ENCODE measurements around the gene EYA2. TPM values are rescaled to one million over a fixed set of nuclear protein-coding genes. Genes with fewer than 3 reads are reported as not detected.

EYA2 gene
- polyA plus RNA-seq, 3 donors: 0.04 to 0.16 TPM; not detected in 1

DNA sequence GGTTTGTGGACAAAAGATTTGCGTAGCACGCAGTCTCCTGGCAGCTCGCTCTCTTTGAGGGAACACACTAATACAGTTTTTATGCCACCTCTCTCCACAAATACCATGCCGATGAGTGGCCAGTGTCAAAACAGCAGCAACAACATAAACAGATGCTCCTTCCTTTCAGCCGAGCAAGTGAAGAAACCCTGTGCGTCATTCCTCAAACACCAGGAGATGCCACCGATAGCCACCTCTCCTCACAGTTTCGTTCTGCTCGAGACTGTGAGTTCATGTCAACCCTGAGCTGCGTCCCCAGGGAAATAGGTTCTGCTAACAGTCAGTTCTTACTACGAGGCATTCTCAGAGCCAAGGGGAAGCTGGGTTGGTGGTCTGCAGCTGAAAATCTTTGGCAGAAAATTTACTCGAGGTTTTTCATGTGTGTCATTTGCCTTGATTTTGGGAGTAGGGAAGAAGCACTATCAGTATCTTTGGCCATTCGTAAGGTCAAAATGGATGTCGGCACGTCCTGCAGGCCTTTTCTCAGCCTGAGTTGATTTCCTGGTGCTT is 59.9 kb downstream of the EYA2 start:
- H3K27me3 ChIP-seq (ENCODE audit: control insufficient read depth in 2 of 2, insufficient read depth in 2 of 2, low read length in 2 of 2): no peaks in the 10 kb centered on the region
- no peaks in the 10 kb centered on the region for H3K36me3 ChIP-seq (replicated peaks in 1 of 2; ENCODE audit: control insufficient read depth in 1 of 2, insufficient read depth in 2 of 2, low read length in 2 of 2)
- DNase-seq: no peak
- Mint-ChIP-seq H3K36me3 (no peaks in the 10 kb centered on the region), H3K27me3 (ENCODE audit: low read depth in 3 of 3) (peaks cover 3 to 5% (median 4%) of the 10 kb centered on the region in 3 donors), H3K9me3 (peaks cover 0 to 10% (median 4%) of the 10 kb centered on the region in 7 donors), H3K4me3 (no peak overlapping the region), H3K27ac (no peak overlapping the region), H3K4me1 (no peaks in the 10 kb centered on the region)
- no peak overlapping the region for H3K4me3 ChIP-seq (replicated peaks in 1 of 3; ENCODE audit: low read depth in 2 of 3, low read length in 3 of 3)
- 82% methylated on average over 10 of the region's 15 CpGs for WGBS (ENCODE audit: insufficient coverage)
- no peak for TF ChIP-seq CTCF (IDR thresholded peaks at IDR 0.05)
- H2AFZ ChIP-seq (ENCODE audit: insufficient read depth, low read depth, low read length, poor library complexity, severe bottlenecking): no peak overlapping the region
- no peak overlapping the region for H3K27ac ChIP-seq (ENCODE audit: low read depth in 1 of 2, low read length in 2 of 2)
- H3K9me3 ChIP-seq (replicated peaks in 1 of 2; ENCODE audit: control insufficient read depth in 1 of 2, insufficient read depth in 1 of 2, low read length in 2 of 2): peaks cover 4 to 6% of the 10 kb centered on the region in 2 donors
- no peaks in the 10 kb centered on the region for H3K4me1 ChIP-seq (ENCODE audit: control insufficient read depth in 1 of 2, insufficient read depth in 2 of 2, low read length in 2 of 2)
- no peak overlapping the region for H3K4me2 ChIP-seq (replicated peaks; ENCODE audit: extremely low read depth, low read length, poor library complexity, severe bottlenecking)
- H4K20me1 ChIP-seq (ENCODE audit: insufficient read depth, low read length): no peaks in the 10 kb centered on the region
- no peak overlapping the region for H3K9ac ChIP-seq (ENCODE audit: insufficient read depth, low read length, poor library complexity, severe bottlenecking)
- intact Hi-C loops (cut with micrococcal nuclease): no loop called here
- H3K79me2 ChIP-seq (ENCODE audit: insufficient read depth, low read length): no peaks in the 10 kb centered on the region

GRCh38 chr20:46955601-46956556 is 61.2 kb downstream of the EYA2 start:
- no peaks in the 10 kb centered on the region for H3K36me3 Mint-ChIP-seq
- H3K27ac ChIP-seq (ENCODE audit: low read depth in 1 of 2, low read length in 2 of 2): no peak overlapping the region
- H3K4me3 Mint-ChIP-seq: no peak overlapping the region
- WGBS (ENCODE audit: insufficient coverage): no CpG with 5 or more reads among the region's 2 CpGs
- H3K27ac Mint-ChIP-seq: no peak overlapping the region
- no peak for DNase-seq
- intact Hi-C loops (cut with micrococcal nuclease): no loop called here
- TF ChIP-seq CTCF (IDR thresholded peaks at IDR 0.05): no peak
- no peaks in the 10 kb centered on the region for H3K79me2 ChIP-seq (ENCODE audit: insufficient read depth, low read length)
- no peak overlapping the region for H3K9ac ChIP-seq (ENCODE audit: insufficient read depth, low read length, poor library complexity, severe bottlenecking)
- peaks cover 4 to 6% of the 10 kb centered on the region in 2 donors for H3K9me3 ChIP-seq (replicated peaks in 1 of 2; ENCODE audit: control insufficient read depth in 1 of 2, insufficient read depth in 1 of 2, low read length in 2 of 2)
- no peaks in the 10 kb centered on the region for H3K4me1 ChIP-seq (ENCODE audit: control insufficient read depth in 1 of 2, insufficient read depth in 2 of 2, low read length in 2 of 2)
- H3K27me3 Mint-ChIP-seq (ENCODE audit: low read depth in 3 of 3): peaks cover 0 to 4% (median 4%) of the 10 kb centered on the region in 3 donors
- H3K4me1 Mint-ChIP-seq: no peaks in the 10 kb centered on the region
- no peaks in the 10 kb centered on the region for H4K20me1 ChIP-seq (ENCODE audit: insufficient read depth, low read length)
- no peak overlapping the region for H3K4me2 ChIP-seq (replicated peaks; ENCODE audit: extremely low read depth, low read length, poor library complexity, severe bottlenecking)
- peaks cover 0 to 10% (median 4%) of the 10 kb centered on the region in 7 donors for H3K9me3 Mint-ChIP-seq
- no peak overlapping the region for H3K4me3 ChIP-seq (replicated peaks in 1 of 3; ENCODE audit: low read depth in 2 of 3, low read length in 3 of 3)
- no peak overlapping the region for H2AFZ ChIP-seq (ENCODE audit: insufficient read depth, low read depth, low read length, poor library complexity, severe bottlenecking)
- no peaks in the 10 kb centered on the region for H3K27me3 ChIP-seq (ENCODE audit: control insufficient read depth in 2 of 2, insufficient read depth in 2 of 2, low read length in 2 of 2)
- H3K36me3 ChIP-seq (replicated peaks in 1 of 2; ENCODE audit: control insufficient read depth in 1 of 2, insufficient read depth in 2 of 2, low read length in 2 of 2): no peaks in the 10 kb centered on the region

Measured in CD14-positive monocyte (primary cell).